Measurements from ENCODE around the gene PGA3.
"Not testable (repeated sequence)": the region's sequence is repeated elsewhere in the genome, so short reads cannot be mapped to it uniquely, and the experiment has no call there.

Gene PGA3

GRCh38 chr11:61171907-61172306 is 31.4 kb upstream of the PGA3 start:
- DNase-seq (ENCODE audit: low read depth) = no peak

- DNase-seq (ENCODE audit: low read depth) = no peak
Measured at GRCh38 chr11:61172356-61172755, 31.0 kb upstream of the PGA3 start.

DNA sequence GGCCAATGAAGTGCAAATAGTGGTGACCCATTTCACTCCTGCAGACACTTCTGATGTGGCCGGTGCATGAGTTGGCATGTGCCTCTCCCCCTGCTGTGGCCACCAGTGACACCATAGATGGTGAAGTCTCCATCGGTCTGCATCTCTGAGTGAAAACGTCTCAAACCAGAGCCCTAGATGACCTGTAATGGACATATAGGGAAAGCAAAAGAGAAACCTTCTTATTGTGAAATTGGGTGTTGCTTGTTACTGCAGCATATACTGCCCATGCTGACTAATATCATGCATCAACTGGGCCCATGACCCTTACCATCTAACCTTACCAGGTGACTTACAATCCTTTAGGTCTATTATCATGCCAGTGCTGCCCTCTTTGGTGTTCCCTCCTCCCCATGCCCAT is 30.4 kb upstream of the PGA3 start:
- DNase-seq (ENCODE audit: low read depth) = no peak

DNA sequence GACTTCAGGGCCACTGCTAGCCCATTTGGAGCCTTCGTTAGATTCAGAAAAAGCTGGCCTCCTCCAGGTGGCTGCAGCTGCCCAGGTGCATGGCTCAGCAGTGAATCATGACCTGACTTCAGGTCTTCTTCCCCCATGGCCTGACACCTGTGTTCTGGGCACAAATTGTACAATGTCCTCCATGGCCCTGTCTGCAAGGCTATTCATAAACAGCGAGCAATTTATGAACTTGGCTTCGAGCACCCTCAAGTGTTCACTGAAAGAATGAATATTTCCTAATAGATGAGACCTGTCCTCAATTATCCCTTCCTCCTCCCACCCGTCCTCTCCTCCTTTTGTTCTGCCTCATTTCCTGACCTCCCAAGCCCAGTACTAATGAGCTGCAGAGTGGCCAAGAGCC is 29.9 kb upstream of the PGA3 start:
- DNase-seq (ENCODE audit: low read depth) = no peak

- no peak for DNase-seq (ENCODE audit: low read depth)
Measured at GRCh38 chr11:61174273-61174672, 29.0 kb upstream of the PGA3 start.

DNA sequence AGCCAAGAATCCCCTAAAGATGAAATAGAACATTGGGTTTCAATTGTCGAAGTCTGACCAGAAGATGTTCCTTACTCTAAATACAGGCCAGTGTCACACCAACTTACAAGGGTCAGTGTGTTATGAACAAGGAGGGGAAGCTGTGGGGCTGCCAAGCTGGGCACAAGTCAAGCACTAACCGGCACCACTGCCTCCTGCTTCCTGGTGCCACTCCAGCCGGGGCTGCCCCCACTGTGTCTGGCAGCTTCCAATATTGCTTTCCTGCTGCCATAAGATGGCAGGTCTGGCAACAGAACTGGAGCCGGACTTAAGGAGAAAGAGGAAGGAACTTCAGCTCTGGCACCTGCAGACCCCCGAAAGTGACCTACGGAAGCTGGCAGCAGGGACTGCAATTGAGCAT is 28.4 kb upstream of the PGA3 start:
- no peak for DNase-seq (ENCODE audit: low read depth)

DNA sequence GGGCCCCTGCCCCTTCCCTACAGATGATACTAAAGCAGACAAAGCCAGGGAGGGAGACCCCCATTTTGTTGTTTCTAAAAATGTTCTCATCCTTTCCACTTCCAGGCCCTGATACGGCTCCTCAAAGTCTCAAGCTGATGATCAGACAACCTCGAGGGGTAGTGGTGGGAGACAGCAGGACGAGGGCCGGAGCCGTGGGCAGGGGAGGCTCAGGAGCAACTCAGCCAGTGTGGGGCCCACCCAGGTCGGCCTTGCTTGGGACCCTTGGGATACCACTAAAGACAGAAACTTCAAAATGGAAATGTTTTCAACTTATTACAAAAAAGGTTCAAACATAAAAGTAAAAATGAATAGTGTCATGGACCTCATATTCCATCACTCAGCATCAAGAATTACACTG is 26.9 kb upstream of the PGA3 start:
- no peak for DNase-seq (ENCODE audit: low read depth)

- DNase-seq (ENCODE audit: low read depth) = not testable (repeated sequence)
Measured at GRCh38 chr11:61180205-61180604, 23.1 kb upstream of the PGA3 start.

DNA sequence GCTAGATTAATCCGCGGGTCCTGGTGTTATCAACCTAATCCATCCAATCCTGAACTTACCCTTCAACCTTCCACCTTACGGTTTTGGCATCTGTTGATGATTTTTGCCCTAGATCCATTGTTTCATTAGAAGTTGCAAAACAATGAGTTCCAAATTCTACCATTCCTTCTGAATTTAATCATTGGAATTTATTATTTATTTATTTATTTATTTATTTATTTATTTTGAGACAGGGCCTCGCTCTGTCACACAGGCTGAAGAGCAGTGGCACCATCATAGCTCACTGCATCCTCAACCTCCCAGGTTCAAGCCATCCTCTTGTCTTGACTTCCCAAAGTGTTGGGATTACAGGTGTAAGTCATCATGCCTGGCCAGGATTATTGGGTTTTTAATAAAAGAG is 21.8 kb upstream of the PGA3 start:
- DNase-seq (ENCODE audit: low read depth) = no peak

DNA sequence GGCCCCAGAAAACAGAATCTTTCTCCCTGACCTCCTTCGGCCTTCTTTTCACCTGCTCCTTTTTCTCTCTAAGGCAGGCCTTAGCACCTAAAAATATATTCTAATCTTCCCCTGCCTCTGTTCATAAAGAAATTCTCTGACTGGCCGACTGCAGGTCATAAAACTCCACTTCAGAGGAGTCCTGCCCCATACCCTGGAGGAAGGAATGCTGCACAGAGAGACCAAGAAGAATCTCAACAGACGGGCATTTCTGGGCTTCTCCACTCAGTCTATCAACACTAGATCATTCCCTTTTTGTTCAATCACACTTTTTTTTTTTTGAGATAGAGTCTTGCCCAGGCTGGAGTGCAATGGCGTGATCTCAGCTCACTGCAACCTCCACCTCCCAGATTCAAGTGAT is 19.7 kb upstream of the PGA3 start:
- no peak for DNase-seq (ENCODE audit: low read depth)

GRCh38 chr11:61186504-61186903 is 16.8 kb upstream of the PGA3 start:
- no peak for DNase-seq (ENCODE audit: low read depth)

DNA sequence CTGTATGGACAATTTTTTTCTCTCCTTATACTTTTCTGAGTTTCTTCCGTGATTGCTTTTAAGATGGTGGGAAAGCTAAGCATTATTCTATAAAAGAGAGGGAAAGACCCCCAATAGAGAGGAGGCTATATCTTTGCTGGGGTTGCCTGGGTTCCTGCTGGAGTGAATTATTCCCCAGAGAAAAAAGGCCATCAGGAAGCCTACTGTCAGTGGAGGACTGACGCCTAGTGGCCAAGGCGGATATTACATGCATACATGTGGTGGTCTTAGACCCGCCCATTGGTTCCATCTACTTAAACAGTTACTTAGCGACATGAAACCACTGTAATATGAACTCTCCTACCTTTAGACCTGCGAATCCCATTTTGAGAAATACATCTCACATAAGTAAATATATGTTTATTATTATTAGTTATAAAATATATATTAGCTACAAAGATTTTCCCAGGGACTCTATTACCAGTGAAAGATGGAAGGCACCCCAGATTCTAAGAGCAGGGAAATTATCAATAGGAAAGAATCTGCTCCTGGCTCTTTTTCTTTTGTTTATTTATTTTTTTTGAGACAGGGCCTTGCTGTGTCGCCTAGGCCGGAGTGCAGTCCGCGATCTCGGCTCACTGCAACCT is 15.7 kb upstream of the PGA3 start:
- DNase-seq (ENCODE audit: low read depth) = peak; percentile 40

DNA sequence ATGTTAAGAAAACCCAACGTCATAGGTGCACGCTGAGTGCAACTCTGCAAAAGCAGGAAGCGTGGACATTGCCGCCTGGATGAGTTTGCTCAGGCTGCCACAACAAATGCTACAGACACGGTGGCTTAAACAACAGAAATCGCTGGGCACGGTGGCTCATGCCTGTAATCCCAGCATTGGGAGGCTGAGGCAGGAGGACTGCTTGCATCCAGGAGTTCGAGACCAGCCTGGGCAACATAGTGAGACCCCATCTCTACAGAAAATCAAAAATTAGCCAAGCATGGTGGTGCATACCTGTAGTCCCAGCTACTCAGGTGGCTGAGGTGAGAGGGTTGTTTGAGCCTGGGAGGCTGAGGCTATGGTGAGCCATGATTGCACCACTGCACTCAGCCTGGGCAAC is 13.4 kb upstream of the PGA3 start:
- no peak for DNase-seq (ENCODE audit: low read depth)

DNA sequence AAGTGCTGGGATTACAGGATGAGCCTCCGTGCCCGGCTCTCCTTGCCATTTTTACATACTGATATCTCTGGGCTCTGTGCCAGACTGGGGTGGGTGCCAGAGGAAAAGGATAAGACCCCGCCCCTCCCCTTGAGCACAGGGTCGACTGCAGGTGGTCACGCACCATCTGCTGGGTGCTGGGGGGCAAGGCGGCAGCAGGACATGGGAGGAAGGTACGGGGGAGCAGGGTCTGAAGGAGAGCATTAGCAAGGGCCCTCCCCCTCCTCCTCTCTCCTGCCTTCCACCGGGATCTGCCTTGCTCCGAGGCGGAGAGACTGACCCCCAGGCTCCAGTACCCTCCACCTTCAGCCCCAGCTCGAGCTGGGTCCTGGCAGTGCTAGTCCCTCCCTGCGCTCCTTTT is 9.7 kb upstream of the PGA3 start:
- no peak for DNase-seq (ENCODE audit: low read depth)

DNA sequence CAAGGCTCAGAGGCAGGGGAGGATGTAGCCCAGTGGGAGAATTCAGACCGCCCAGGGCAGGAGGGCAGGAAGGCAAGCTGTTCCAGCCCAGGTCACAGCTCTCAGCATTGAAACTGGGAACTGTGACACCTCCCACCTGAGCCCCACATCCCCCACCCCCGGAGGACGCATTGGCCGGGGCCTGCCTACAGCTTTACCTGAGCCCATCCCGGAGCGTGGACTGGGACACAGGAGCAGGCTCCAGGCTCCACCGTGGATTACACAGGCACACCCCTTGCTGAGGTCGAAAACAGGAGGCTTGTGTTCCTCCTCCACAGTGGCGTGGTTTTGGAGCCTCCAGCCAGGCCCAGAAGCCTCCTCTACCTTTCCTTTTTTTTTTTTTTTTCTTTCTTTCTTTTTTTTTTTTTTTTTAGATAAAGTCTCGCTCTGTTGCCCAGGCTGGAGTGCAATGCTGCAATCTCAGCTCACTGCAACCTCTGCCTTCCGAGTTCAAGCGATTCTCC is 9.1 kb upstream of the PGA3 start:
- DNase-seq (ENCODE audit: low read depth) = no peak

DNA sequence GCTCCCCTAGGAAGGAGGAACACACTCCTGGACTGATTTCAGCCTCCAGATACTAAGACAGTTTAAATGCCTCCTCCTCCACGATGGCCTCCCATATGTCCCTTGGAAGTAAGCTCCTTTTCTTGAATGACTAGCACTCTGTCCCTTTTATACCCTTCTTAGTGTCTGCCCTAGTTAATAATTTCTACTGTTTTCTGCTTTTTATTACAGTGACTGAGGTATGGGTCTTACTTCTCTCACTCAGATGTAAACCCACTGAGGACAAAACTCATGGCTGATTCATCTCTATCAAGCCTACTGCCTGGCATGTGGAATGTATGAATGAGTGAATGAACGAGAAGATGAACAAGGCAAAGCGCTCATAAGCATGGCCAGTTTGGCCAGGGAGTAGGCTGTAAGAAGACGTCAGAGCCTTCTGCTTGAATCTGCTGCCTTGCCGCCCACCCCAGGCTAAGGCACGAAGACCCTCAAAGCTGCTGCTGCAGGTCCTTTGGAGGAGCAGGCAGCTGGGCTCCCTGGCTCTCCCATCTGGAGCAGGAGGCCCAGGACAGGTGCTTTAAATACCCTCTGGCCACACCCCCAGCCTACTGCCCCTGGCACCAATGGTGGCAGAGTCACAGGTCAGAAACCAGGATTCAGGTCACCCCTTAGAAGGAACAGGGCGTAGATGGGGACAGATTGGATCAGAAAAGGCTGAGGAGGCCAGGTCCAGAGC is 8.2 kb upstream of the PGA3 start:
- no peak for DNase-seq (ENCODE audit: low read depth)

DNA sequence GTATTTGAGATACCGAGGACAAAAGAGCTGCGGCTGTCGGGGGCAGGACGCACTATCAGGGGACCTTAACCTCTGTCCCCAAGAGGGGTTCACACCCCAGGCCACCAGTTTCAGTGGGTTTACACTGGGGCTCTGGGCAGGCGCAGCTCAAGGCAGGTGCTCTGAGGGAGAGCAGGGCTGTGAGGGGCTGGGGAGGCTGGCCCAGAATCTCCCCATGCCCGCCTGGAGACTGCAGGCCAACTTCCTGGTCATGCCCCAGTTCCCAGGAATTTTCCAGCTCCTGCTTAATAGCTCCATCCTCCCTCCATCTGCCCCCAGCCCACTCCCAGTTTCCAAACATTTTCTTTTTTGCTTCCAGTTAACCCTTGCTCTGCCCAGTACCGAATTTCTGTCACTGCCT is 7.6 kb upstream of the PGA3 start:
- no peak for DNase-seq (ENCODE audit: low read depth)

GRCh38 chr11:61198361-61198760 is 5.0 kb upstream of the PGA3 start:
- no peak for DNase-seq (ENCODE audit: low read depth)

DNA sequence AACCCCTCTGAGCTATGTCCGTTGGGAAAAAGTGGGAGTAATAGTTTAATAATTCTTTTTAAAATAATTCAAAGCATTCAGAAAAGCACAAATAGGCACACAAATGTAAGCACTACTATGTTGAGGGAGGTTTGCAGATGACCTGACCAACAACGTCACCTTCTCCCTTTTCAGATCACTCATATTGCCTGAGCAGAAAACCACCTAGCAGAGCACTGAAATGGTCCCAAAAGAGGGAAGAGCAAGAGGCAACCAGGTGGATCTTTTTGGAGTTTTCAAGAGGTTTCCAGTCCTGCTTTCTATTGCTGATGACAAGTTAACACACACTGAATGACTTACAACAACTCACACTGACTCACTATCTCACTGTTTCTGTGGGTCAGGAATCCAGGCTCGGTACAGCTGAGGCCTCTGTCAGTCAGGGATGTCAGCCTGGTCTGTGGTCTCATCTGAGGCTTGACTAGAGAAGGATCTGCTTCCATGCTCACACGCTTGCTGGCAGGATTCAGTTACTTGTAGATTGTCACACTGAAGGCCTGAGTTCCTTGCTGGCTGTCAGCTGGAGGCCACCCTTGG is 4.3 kb upstream of the PGA3 start:
- no peak for DNase-seq (ENCODE audit: low read depth)

DNA sequence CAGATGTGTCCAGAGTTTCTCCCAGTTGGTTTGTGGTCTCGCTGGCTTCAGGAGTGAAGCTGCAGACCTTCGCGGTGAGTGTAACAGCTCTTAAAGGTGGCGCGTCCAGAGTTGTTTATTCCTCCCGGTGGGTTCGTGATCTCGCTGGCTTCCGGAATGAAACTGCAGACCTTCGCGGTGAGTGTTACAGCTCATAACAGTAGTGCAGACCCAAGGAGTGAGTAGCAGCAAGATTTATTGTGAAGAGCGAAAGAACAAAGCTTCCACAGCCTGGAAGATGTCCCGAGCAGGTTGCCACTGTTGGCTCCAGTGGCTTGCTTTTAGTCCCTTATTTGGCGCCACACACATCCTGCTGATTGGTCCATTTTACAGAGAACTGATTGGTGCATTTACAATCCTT is 1.8 kb upstream of the PGA3 start:
- DNase-seq (ENCODE audit: low read depth) = no peak

DNA sequence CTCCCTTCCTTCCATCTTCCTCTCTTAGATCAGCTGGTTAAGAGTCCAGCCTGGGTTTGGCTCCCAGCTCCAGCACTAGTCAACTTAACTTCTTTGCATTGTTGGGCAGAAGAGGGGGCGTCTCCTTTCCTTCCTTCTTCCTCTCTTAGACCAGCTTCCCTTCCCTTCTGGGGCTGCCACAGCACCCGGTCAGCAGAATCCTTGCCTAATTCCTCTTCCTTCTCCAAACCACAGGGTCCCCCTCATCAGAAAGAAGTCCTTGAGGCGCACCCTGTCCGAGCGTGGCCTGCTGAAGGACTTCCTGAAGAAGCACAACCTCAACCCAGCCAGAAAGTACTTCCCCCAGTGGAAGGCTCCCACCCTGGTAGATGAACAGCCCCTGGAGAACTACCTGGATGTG is 558 bp downstream of the PGA3 start:
- not testable (repeated sequence) for DNase-seq (ENCODE audit: low read depth)

GRCh38 chr11:61204502-61205059 is 1.3 kb downstream of the PGA3 start:
- not testable (repeated sequence) for DNase-seq (ENCODE audit: low read depth)

GRCh38 chr11:61207636-61208310 is 4.5 kb downstream of the PGA3 start:
- not testable (repeated sequence) for DNase-seq (ENCODE audit: low read depth)

Measured in HS-5 (cell line).